Progenitor cell of endocrine pancreas (in vitro differentiated cells): ENCODE measurements around the gene CLEC11A. TPM values are rescaled to one million over a fixed set of nuclear protein-coding genes. Genes with fewer than 3 reads are reported as not detected.
A peak's percentile ranks its signal among the peaks of the same experiment; 100 is the strongest.

Source experiments
- DNase-seq: peaks from one replicate; pipeline ENCODE4 v3.0.0; 2021; ENCODE audit warnings: low spot score; ENCODE audit not compliant: unreplicated experiment
- H3K27ac Mint-ChIP-seq: 2 replicates; pipeline ENCODE4 v1.8.0; 2021; ENCODE audit warnings: mild to moderate bottlenecking, moderate library complexity, mixed read lengths
- H3K27me3 Mint-ChIP-seq: 2 replicates; pipeline ENCODE4 v1.8.0; 2021; ENCODE audit warnings: mixed read lengths
- H3K36me3 Mint-ChIP-seq: 2 replicates; pipeline ENCODE4 v1.8.0; 2022; ENCODE audit warnings: mixed read lengths; ENCODE audit not compliant: insufficient read depth
- H3K4me1 Mint-ChIP-seq: 2 replicates; pipeline ENCODE4 v1.8.0; 2021; ENCODE audit warnings: low read depth, mixed read lengths
- H3K4me3 Mint-ChIP-seq: 2 replicates; pipeline ENCODE4 v1.8.0; 2021; ENCODE audit warnings: low read depth, mild to moderate bottlenecking, moderate library complexity, mixed read lengths
- H3K9me3 Mint-ChIP-seq: 2 replicates; pipeline ENCODE4 v1.8.0; 2021; ENCODE audit warnings: low read depth, mixed read lengths
- total RNA-seq: library from RNA; stranded (reverse); gene quantifications from 2 replicates; pipeline ENCODE4 v1.2.1, GENCODE V29; 2021
- TF ChIP-seq, protein P1 (sequence below): fragments of 200-600 bp; sonication (generic); IDR thresholded peaks from one replicate; pipeline ENCODE4 v1.5.0; 2021; ENCODE audit warnings: antibody characterized with exemption, mild to moderate bottlenecking; ENCODE audit not compliant: unreplicated experiment

CLEC11A gene
- total RNA-seq, 1 donor from 2014 or later, result 5.4 TPM

DNA sequence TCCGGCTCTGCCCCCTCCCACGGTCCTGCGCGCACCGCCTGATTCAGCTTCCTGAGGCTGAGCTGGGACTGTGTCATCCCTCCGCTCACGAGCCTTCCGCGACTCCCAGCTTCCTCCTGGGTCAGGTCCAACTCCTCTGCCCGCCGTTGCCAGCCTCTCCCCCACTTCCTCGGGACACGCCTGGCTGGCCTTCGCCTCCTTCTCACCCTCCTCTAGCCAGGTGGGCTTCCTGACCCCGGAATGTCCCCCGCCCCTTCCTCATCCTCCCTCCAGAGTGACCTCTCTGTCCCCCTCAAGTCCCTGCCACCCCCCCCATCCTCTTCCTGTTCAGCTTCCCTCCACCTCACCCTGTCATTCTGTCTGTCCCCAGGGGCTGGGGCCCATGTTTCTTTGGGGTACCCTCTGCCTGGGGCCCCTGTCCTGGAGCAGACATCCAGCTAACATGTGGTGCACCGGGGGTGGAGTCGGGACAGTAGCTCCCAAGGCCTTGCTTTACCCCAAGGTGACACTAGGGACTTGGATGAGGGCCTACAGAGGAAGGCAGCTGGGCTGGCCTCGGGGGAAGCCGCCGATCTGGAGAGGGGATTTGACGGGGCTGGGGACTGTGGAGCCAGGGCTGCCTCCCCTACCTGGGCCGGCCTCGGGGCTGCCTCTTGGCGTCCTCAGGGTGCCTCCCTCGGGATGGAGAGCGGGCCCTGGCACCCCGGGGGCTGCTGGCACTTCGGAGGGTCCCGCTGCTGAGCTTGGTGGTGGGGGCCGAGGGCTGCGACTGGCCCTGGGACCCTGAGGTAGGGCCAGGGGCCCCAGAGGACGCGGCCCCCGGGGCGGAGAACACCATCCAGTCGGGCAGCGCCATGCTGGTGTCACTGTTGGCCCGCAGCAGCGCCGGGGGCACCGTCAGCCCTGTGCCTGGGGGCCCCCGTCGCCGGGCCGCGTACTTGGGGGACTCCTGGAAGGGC lies 20.0 kb upstream of the CLEC11A start:
- no peak for DNase-seq
- no peaks in the 10 kb centered on the region for H3K4me1 Mint-ChIP-seq
- H3K27me3 Mint-ChIP-seq, result peaks cover 76% of the 10 kb centered on the region
- no peak overlapping the region for H3K27ac Mint-ChIP-seq
- H3K36me3 Mint-ChIP-seq, result no peaks in the 10 kb centered on the region
- H3K9me3 Mint-ChIP-seq, result no peaks in the 10 kb centered on the region
- no peak overlapping the region for H3K4me3 Mint-ChIP-seq
- TF ChIP-seq, protein P1, sequence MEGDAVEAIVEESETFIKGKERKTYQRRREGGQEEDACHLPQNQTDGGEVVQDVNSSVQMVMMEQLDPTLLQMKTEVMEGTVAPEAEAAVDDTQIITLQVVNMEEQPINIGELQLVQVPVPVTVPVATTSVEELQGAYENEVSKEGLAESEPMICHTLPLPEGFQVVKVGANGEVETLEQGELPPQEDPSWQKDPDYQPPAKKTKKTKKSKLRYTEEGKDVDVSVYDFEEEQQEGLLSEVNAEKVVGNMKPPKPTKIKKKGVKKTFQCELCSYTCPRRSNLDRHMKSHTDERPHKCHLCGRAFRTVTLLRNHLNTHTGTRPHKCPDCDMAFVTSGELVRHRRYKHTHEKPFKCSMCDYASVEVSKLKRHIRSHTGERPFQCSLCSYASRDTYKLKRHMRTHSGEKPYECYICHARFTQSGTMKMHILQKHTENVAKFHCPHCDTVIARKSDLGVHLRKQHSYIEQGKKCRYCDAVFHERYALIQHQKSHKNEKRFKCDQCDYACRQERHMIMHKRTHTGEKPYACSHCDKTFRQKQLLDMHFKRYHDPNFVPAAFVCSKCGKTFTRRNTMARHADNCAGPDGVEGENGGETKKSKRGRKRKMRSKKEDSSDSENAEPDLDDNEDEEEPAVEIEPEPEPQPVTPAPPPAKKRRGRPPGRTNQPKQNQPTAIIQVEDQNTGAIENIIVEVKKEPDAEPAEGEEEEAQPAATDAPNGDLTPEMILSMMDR, result no peak

DNA sequence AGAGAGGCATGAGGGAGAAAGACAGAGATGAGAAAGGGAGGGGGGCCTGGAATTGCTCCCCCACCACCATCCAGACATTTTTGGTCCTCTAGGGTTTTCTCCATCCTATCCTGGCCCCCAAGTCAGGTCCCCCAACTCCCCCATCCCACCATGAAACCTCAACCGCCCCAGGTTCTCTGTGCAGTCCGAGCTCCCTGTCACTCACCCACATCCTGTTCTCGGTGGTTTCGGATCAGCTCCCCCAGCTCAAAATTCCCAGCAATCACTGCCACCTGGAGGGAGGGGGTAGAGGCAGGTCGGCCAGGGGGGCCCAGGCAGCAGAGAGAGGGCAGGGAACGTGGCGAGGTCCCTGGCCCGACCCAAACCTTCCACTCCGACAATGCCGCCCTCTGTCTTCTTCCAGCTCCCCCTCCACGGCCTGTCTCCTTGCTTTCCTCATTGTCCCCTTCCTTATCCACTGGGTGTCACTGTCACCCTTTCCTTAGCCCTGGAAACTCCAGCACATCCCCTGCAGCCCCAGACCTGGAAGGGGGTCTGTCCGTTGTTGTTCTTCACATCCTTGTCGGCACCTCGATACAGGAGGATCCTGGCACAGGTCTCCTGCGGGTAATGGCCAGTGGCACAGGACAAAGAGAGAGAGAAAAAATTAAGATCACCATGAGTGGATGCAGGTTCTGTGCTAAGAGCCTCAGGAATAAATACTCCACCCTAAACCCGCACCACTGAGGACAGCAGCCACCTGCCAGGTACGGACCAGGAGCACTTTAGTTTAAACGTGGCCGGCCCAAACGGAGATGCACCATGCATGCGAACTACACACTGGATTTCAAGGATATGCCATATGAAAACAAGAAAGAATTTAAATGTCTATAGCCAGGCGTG lies 19.0 kb upstream of the CLEC11A start:
- no peaks in the 10 kb centered on the region for H3K9me3 Mint-ChIP-seq
- H3K4me3 Mint-ChIP-seq, result no peak overlapping the region
- no peak for DNase-seq
- no peaks in the 10 kb centered on the region for H3K4me1 Mint-ChIP-seq
- no peak overlapping the region for H3K27ac Mint-ChIP-seq
- peaks cover 71% of the 10 kb centered on the region for H3K27me3 Mint-ChIP-seq
- TF ChIP-seq, protein P1, result no peak
- no peaks in the 10 kb centered on the region for H3K36me3 Mint-ChIP-seq

DNA sequence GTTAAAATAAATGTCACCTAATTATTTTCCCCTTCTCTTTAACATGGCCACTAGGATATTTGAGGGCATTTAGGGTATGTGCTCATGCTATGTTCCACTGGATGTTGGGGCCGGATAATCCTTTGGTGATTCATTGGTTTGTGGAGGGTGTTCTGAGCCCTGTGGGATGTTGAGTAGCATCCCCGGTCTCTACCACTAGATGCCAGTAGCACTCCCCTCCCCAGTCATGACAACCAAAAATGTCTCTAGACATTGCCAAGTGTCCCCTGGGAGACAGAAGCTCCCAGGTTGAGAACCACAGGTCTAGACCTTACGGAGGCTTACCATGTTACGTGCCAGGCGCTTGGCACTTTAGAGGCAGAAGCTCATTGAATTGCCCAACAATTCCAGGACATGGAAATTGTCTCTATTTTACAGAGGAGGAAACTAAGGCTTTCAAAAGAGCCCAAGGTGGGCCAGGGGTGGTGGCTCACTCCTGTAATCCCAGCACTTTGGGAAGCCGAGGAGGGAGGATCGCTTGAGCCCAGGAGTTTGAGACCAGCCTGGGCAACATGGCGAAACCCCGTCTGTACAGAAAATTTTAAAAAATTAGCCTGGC lies 17.6 kb upstream of the CLEC11A start:
- no peaks in the 10 kb centered on the region for H3K36me3 Mint-ChIP-seq
- H3K4me3 Mint-ChIP-seq, result no peak overlapping the region
- TF ChIP-seq, protein P1, result peak; percentile 60
- H3K27me3 Mint-ChIP-seq, result peaks cover 70% of the 10 kb centered on the region
- H3K27ac Mint-ChIP-seq, result no peak overlapping the region
- H3K9me3 Mint-ChIP-seq, result no peaks in the 10 kb centered on the region
- H3K4me1 Mint-ChIP-seq, result no peaks in the 10 kb centered on the region
- no peak for DNase-seq

DNA sequence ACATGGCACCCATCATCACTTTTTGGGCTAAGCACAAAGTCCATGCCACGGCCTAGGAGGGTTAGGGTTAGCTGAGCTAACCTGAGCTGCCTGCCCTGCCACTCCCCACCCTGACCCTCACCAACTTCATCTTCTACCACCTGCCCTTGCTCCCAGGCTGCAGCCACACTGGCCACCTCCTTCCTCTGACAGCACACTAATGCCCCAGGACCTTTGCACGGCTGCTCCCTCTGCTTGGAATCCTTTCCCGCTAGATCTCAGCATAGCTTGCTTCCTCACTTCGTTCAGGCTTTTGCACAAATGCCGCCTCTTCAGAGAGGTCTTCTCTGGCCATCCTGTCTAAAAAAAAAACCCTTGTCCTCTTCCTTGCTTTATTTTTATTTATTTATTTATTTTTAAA lies 16.8 kb upstream of the CLEC11A start:
- Mint-ChIP-seq H3K4me3 (no peak overlapping the region), H3K9me3 (no peaks in the 10 kb centered on the region), H3K27me3 (peaks cover 73% of the 10 kb centered on the region), H3K36me3 (no peaks in the 10 kb centered on the region), H3K27ac (no peak overlapping the region), H3K4me1 (no peaks in the 10 kb centered on the region)
- TF ChIP-seq, protein P1, result no peak
- DNase-seq, result no peak
